Stimulated activated naive CD8-positive, alpha-beta T cell treated with anti-CD3 and anti-CD28 coated beads, Interleukin-15, Interleukin-2, amounts not matched to agents 100 ng/mL and 50 ng/mL, for 24 hours (primary cell): ENCODE results near the gene ALDH5A1.

ENCODE experiments used
- H3K27ac Mint-ChIP-seq: one replicate; pipeline ENCODE4 v1.8.0; 2021; ENCODE audit warnings: mild to moderate bottlenecking, mixed read lengths
- H3K27me3 Mint-ChIP-seq: one replicate; pipeline ENCODE4 v1.8.0; 2021; ENCODE audit warnings: mixed read lengths
- H3K36me3 Mint-ChIP-seq: one replicate; pipeline ENCODE4 v1.8.0; 2021; ENCODE audit warnings: low read depth, mixed read lengths
- H3K4me1 Mint-ChIP-seq: one replicate; pipeline ENCODE4 v1.8.0; 2021; ENCODE audit warnings: low read depth, mixed read lengths
- H3K4me3 Mint-ChIP-seq: one replicate; pipeline ENCODE4 v1.8.0; 2021; ENCODE audit warnings: mild to moderate bottlenecking, mixed read lengths
- H3K9me3 Mint-ChIP-seq: one replicate; pipeline ENCODE4 v1.8.0; 2021; ENCODE audit warnings: mixed read lengths

ALDH5A1 gene

DNA sequence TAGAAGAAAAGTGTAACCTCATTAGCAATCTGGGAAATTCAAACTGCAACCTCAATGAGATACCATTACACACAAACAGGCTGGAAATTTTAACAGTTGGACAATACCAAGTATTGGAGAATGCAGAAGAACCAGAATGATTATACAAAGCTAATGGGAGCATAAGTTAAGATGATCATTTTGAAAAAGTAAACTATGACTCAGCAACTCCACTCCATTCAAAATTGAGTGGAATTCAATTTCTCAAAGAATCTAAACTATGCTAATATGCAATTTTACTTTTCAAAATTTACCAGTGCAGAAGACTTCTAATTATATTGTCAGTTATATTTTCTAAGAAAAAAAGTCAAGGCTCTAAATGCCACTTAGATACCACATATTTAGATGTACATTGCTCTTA lies 22.6 kb upstream of the ALDH5A1 start:
- H3K4me3 Mint-ChIP-seq = no peak overlapping the region
- H3K36me3 Mint-ChIP-seq = no peaks in the 10 kb centered on the region
- H3K9me3 Mint-ChIP-seq = no peaks in the 10 kb centered on the region
- H3K4me1 Mint-ChIP-seq = no peaks in the 10 kb centered on the region
- H3K27ac Mint-ChIP-seq = no peak overlapping the region
- no peaks in the 10 kb centered on the region for H3K27me3 Mint-ChIP-seq

DNA sequence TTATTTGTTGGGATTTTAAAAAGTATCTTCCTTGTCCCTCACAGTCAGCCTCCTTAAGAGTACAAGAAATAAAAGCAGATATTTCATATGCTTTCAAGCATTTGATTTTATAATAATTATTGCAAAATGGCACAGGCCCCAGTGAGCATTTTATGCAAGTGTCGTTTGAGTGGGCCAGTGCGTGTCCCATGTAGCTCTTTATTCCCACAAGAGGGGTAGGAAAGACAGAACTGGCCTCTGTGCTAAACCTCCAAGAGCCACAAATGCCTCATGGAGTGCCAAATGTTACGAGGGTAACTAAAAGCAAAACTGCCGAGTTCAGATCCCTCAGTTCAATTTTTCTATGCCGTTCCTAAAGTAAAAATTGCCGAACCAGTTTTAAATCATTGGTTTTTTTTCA lies 18.1 kb upstream of the ALDH5A1 start:
- Mint-ChIP-seq H3K27me3 (no peaks in the 10 kb centered on the region), H3K4me3 (no peak overlapping the region), H3K9me3 (no peaks in the 10 kb centered on the region), H3K27ac (no peak overlapping the region), H3K4me1 (no peaks in the 10 kb centered on the region), H3K36me3 (no peaks in the 10 kb centered on the region)

DNA sequence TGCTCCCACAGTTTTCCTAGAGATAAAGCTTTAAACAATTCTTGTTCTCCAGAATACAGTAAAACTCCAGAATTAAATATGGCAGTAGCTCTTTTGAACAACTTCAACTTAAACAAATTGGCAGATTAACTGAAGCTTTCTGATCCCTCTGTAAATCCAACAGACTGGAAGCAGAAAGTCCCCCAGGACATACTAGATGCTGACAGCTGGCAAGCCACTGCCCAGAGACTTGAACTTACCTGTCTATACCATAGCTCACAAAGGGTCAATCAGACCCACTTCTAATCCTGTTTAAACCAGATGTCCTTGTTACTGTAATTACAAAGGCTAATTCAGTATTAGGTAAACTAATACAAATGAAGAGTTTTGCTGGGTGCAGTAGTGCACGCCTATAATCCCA lies 17.7 kb upstream of the ALDH5A1 start:
- H3K27ac Mint-ChIP-seq = no peak overlapping the region
- no peaks in the 10 kb centered on the region for H3K9me3 Mint-ChIP-seq
- no peaks in the 10 kb centered on the region for H3K27me3 Mint-ChIP-seq
- H3K4me3 Mint-ChIP-seq = no peak overlapping the region
- no peaks in the 10 kb centered on the region for H3K4me1 Mint-ChIP-seq
- no peaks in the 10 kb centered on the region for H3K36me3 Mint-ChIP-seq

DNA sequence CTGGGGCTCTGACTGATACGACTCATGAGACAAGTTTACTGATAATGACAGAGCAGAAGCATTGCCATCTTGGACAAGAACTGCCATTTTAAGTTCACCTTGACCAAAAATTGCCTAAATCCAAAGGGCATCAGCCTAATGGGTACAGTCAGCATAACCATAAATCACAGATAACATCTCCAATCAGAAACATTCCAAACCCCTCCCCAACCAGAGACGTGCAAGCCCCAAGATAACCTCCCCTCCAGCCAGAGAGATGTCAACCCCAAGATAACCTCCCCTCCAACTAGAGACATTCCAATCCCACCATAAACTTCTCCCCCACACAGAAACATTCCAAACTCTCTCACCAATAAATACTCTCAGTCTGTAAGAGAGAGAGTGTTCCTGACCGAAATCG lies 15.9 kb upstream of the ALDH5A1 start:
- H3K4me3 Mint-ChIP-seq = no peak overlapping the region
- no peaks in the 10 kb centered on the region for H3K4me1 Mint-ChIP-seq
- no peaks in the 10 kb centered on the region for H3K27me3 Mint-ChIP-seq
- H3K9me3 Mint-ChIP-seq = no peaks in the 10 kb centered on the region
- H3K36me3 Mint-ChIP-seq = no peaks in the 10 kb centered on the region
- no peak overlapping the region for H3K27ac Mint-ChIP-seq

DNA sequence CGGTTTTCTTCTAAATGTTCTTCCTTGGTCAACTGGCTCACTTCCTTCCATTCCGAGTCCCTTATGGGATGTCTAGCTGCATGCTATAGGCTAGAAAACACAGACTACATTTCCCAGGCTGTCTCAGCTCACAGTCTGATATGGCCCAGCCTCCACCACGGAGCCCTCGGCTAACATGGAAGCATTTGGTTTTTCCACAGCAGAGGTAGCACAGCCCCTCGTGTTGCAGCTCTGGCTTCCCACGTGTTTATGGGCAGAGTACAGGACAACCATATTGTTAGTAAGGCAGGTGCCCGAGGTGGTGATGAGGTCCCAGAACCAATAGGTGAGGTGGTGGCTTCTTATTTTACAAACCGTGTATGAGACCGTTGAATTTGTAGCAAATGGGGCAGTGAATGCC lies 14.1 kb upstream of the ALDH5A1 start:
- Mint-ChIP-seq H3K36me3 (no peaks in the 10 kb centered on the region), H3K4me3 (no peak overlapping the region), H3K27me3 (no peaks in the 10 kb centered on the region), H3K4me1 (no peaks in the 10 kb centered on the region), H3K9me3 (no peaks in the 10 kb centered on the region), H3K27ac (no peak overlapping the region)

DNA sequence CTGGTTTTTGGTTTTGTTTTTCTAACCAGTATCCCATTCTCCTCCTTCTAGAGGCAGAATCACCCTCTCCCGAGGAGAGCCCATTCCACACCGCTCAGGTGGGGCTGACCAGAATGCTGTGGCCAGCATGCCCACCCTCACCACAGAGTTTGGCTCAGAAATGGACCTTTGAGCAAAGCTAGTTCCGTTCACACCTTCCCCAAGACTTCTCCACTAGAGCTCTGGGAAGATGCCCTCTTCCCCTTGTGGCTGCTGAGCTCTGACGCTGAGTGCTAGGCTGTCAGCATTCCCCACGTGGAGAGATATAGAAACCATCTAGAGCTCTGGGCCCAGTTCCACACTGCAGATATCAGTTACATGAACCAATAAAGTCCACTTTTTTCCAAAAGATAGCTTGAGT lies 13.3 kb upstream of the ALDH5A1 start:
- Mint-ChIP-seq H3K27ac (no peak overlapping the region), H3K36me3 (no peaks in the 10 kb centered on the region), H3K9me3 (no peaks in the 10 kb centered on the region), H3K4me3 (no peak overlapping the region), H3K4me1 (no peaks in the 10 kb centered on the region), H3K27me3 (no peaks in the 10 kb centered on the region)

DNA sequence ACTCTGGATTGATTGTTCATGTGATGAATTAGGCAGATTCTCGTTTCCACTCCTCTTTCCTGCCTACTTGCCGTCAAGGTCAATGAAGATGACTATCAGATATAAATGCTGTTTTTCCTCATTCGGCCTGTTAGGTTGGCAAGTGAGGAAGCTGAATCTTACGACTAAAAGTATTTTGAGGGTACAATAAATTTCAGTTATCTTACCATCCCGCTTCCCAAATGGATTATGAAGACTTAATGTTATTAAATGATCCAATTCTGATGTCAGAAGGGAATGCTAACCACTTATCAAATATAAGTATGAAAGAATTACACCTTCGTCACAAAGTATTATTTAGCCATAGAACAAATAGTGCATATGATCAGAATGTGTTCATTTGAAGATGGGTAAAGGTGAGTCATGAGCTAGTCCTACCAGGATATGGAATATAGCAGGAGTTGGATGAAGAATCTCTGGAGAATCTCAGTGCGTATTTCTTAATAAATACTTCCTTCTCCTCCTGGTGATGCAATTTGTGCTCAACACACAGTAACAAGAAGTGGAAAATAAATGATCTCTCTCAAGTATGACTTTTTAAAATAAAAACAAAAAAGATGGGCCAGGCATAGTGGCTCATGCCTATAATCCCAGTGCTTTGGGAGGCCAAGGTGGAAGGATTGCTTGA lies 10.0 kb upstream of the ALDH5A1 start:
- H3K27me3 Mint-ChIP-seq = no peaks in the 10 kb centered on the region
- H3K9me3 Mint-ChIP-seq = no peaks in the 10 kb centered on the region
- H3K4me3 Mint-ChIP-seq = no peak overlapping the region

DNA sequence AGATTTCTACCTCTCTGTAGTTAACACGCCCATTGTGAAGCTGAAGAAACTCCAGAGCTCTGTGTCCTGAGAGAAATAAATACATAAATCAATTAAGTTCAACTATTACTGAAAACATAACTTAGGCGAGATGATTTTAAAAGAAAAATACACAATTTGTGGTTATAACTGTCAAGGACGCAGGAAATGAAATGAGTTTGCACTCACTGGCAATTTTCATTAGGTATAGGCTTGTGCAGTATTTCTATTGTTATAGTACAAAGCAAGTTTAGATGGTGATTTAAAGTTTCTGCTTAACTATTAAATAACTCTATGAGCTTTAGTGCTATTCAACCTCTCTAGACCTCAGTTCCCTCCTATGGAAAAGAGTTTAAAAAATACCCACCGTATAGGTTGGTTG lies 8.7 kb upstream of the ALDH5A1 start:
- Mint-ChIP-seq H3K4me1 (no peaks in the 10 kb centered on the region), H3K9me3 (no peaks in the 10 kb centered on the region), H3K27me3 (no peaks in the 10 kb centered on the region), H3K36me3 (no peaks in the 10 kb centered on the region), H3K27ac (no peak overlapping the region), H3K4me3 (no peak overlapping the region)

More for the DNA sequence above, 10.0 kb upstream of the ALDH5A1 start:
- no peaks in the 10 kb centered on the region for H3K36me3 Mint-ChIP-seq
- no peaks in the 10 kb centered on the region for H3K4me1 Mint-ChIP-seq
- no peak overlapping the region for H3K27ac Mint-ChIP-seq

DNA sequence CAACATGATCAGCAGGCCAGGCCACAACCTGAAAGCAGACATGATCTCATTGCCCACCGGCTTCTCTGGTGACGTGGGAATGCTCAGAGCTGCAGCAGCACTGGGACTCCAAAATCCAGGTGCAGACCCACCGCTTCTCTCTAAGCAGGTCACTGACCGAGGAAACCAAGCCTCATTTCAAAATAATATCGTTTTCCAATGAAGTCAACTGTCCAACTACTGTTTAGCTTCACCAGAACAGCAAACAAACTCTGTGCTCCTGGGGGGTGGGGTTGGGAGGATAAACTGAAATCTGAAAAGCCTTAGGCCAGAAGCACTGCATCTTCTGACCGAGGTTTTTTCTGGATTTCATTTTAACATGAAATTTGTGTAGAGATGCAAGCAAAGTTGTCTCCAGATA lies 5.3 kb upstream of the ALDH5A1 start, which contains the start of gene GPLD1:
Gene GPLD1 (minus strand): TSS at position 109 of the 400 bp plus-strand sequence. CDS start 67 bp downstream, at position 42.
- Mint-ChIP-seq H3K9me3 (no peaks in the 10 kb centered on the region), H3K4me3 (no peak within 1 kb of the TSS), H3K27ac (no peak within 1 kb of the TSS), H3K27me3 (no peaks in the 10 kb centered on the region), H3K36me3 (no peaks in the 10 kb centered on the region), H3K4me1 (peaks cover 11% of the 10 kb centered on the region)

DNA sequence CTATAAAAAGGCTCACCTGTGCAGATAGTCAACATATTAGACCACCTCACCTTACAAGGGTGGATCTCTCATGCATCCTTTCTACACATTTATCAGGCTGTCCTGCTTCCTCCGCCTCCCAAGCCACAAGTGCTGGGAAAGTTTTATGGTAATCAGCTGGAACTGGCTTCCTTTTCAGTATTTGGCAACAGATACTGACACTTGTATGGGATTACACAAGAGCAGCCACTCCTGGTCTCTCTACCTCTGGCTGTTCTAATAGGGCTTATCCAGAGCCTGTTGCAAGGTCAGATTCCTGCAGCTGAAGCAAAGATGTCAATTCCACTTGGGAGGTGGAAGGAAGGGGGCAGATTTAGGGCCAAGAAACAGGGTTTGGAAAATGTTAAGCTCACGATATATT lies 4.9 kb upstream of the ALDH5A1 start:
- Mint-ChIP-seq H3K36me3 (no peaks in the 10 kb centered on the region), H3K4me3 (no peak overlapping the region), H3K4me1 (peaks cover 11% of the 10 kb centered on the region), H3K27me3 (no peaks in the 10 kb centered on the region), H3K9me3 (no peaks in the 10 kb centered on the region), H3K27ac (no peak overlapping the region)

DNA sequence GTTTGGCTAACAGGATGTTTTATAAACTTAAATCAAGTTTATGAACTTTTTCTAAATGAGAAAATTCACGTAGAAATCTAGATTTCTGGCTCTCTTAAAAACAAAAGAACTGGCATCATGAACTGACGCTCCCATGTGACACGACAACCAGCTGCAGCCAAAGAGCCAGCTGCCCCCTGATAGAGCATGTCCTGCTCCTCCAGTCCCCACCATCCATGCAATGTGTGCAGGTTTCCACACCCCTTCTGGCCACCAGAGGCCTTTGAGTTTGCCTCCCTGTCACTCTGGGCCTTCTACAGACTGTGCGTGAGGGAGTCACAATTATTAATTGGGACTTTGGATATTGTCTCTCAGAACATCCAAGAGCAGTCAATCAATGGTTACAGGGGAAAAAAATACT lies 3.8 kb upstream of the ALDH5A1 start:
- Mint-ChIP-seq H3K27ac (no peak overlapping the region), H3K4me1 (peaks cover 17% of the 10 kb centered on the region), H3K4me3 (no peak overlapping the region), H3K27me3 (no peaks in the 10 kb centered on the region), H3K9me3 (no peaks in the 10 kb centered on the region), H3K36me3 (no peaks in the 10 kb centered on the region)

DNA sequence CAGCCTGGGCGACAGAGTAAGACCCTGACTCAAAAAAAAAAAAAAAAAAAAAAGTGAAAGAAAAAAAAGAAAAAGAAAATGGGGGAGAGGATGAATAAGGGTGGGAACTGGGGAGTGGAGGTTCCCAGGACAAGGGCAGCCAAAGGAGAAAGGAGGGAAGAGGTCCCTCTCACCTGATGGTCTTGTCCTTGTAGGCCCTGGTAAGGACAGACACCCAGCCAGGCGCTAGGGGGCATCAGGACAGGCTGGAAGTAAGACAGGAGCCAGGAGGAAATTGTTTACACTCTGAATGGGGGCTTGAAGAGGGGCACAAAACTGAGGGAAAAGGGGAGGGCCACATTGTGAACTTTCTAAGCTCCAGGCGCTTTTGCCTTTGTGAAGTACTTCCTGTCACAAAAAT lies 2.3 kb upstream of the ALDH5A1 start:
- Mint-ChIP-seq H3K4me3 (no peak overlapping the region), H3K4me1 (peaks cover 21% of the 10 kb centered on the region), H3K27me3 (no peaks in the 10 kb centered on the region), H3K36me3 (peaks cover 13% of the 10 kb centered on the region), H3K9me3 (peaks cover 14% of the 10 kb centered on the region), H3K27ac (no peak overlapping the region)

DNA sequence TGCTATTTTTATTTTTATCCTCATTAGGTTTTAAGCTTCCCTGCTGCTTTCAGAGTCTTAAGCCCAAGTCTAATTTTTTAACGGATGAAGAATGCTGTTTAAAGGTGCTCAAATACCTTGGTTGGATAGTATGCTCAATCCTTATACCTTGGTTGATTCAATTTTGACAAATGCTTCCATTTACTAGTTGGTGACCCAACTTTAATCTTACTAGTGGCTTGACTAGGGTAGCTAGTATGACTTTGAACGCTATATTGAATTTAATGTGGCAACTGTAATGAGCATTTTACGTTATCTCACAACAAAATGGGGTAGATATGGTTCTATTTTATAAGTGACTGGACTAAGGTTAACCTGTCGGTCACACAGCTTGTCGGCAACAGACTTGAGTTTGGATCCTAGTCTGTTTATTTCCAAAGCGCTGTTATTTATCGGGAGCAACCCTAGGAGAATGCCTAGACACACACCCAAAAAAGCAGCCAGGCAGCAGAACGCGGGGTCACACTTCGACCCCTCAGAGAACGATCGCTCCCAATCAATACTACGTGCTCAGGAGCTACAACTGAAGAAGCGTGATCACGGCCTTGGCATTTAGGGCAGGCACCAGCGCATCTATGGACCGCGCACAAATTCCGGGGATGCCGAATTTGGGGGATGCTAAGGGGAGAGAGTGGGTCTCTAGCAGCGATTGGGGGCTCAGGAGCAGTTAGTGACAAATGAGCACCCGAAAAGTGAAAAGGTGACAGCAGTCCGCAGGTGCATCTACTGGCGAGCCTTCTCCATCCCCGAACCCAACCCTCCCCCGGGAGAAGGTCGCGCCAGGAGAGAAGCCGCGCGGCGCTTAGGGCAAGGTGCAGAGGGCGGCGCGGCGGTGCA lies 586 bp upstream of the ALDH5A1 start:
- no peaks in the 10 kb centered on the region for H3K27me3 Mint-ChIP-seq
- H3K4me3 Mint-ChIP-seq = peak overlapping the region; percentile 83
- H3K9me3 Mint-ChIP-seq = peaks cover 14% of the 10 kb centered on the region
- H3K36me3 Mint-ChIP-seq = peaks cover 13% of the 10 kb centered on the region
- H3K27ac Mint-ChIP-seq = peak overlapping the region; percentile 32
- peaks cover 28% of the 10 kb centered on the region for H3K4me1 Mint-ChIP-seq

DNA sequence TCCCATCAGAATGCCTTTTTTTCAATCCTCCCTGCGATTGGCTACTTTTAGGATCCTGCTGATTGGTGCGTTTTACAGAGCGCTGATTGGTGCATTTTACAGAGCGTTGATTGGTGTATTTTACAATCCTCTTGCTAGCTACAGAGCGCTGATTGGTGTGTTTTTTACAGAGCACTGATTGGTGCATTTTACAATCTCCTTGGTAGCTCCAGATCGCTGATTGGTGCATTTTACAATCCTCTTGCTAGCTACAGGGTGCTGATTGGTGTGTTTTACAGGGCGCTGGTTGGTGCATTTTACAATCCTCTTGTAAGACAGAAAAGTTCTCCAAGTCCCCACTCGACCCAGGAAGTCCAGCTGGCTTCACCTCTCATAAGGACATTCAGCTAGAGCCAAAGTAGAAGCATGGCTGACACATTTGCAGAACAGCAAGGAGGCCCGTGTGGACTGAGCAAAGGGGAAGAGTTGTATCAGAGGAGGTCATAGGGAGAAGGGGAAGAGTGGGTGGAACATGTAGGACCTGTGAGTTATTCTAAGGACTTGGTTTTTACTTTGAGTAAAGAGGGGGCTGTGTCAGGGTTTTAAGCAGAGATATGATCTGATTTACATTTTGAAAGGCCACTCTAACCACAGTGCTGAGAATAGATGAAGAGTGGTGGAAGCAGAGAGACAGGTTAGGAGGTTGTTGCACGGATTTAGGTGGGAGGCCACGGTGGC lies 2.6 kb downstream of the ALDH5A1 start:
- Mint-ChIP-seq H3K27ac (no peak overlapping the region), H3K4me3 (no peak overlapping the region), H3K36me3 (peaks cover 13% of the 10 kb centered on the region), H3K9me3 (peaks cover 14% of the 10 kb centered on the region), H3K4me1 (peaks cover 35% of the 10 kb centered on the region), H3K27me3 (no peaks in the 10 kb centered on the region)

DNA sequence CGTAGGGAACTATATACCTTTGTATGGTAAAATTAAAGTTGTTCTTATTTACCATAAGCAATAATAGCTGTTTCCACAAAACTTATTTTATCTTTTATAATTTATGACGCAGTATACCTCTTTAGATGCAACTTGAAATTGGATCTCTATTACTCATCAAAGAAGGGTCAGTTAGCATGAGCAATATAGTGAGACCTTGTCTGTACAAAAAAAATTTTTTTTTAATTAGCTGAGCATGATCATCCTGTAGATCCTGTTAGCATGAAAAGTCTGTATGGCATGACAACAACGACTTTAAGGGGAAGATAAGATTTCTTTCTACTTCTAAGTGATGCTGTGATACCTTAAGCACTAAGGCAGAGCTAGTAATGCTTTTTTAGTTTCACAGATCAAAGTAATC lies 5.9 kb downstream of the ALDH5A1 start:
- no peak overlapping the region for H3K4me3 Mint-ChIP-seq
- H3K27ac Mint-ChIP-seq = no peak overlapping the region
- H3K4me1 Mint-ChIP-seq = peaks cover 19% of the 10 kb centered on the region
- peaks cover 28% of the 10 kb centered on the region for H3K36me3 Mint-ChIP-seq
- peaks cover 14% of the 10 kb centered on the region for H3K9me3 Mint-ChIP-seq
- no peaks in the 10 kb centered on the region for H3K27me3 Mint-ChIP-seq
